HG03280 (cell line): Measurements from ENCODE around the gene CCDC18.

Experiments used
- ATAC-seq: cut with Tn5 transposase; IDR thresholded peaks from one replicate; pipeline ENCODE4 v1.9.1; 2021; ENCODE audit warnings: mild to moderate bottlenecking, moderate library complexity; ENCODE audit not compliant: unreplicated experiment

CCDC18 gene

DNA sequence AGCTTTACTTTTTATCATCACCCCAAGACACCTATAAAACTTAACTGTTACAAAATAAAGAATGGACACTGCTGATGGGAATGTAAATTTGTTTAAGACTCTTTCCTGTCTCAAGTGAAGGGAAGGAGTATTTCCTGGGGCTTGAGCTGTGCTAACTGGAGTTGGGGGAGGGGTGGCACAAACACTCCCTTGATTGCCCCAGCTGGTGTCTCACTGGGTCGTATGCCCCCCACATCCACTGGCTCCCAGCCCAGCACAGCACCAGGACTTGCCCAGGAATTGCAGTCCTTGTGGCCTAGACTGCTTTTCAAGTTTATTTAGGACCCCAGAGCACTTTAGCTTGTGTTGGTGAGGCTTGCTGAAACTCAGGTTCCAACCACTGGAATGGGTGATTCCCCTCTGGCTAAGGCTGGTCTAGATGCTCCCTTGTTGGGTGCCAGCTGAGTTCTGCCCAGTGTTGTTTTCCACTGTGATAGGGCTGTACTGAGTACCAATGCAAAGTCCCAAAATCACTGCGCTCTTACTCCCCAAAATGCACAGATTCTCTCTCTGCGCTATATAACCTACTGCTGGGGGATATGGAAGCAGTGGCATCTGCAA is 116.1 kb downstream of the CCDC18 start:
- ATAC-seq, result no peak

- no peak for ATAC-seq
Measured at GRCh38 chr1:93301131-93301530, 120.6 kb downstream of the CCDC18 start.

- ATAC-seq, result no peak
Measured at GRCh38 chr1:93302078-93302477, 121.6 kb downstream of the CCDC18 start.

DNA sequence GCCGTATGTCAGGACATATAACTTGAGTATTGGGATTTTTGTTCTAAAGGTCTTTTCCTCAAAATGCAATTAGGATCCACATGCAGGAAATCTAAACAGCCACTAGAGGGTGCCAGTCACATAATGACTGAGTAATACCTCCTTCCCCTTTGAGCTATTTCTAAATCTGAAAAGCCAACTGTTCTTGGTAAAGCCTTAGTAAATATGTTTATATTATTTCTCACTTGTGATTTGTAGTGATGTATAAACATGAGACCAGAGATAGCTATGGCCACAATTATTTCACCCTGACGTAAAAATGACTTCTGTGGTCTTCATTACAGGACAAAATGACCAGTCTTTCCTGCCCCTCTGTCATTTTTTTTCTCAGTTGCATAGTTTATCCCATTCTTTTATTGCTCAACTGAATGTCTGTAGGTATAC is 124.2 kb downstream of the CCDC18 start:
- no peak for ATAC-seq

- no peak for ATAC-seq
Measured at GRCh38 chr1:93306920-93307319, 126.4 kb downstream of the CCDC18 start.

- no peak for ATAC-seq
Measured at GRCh38 chr1:93313026-93313425, 132.5 kb downstream of the CCDC18 start.

DNA sequence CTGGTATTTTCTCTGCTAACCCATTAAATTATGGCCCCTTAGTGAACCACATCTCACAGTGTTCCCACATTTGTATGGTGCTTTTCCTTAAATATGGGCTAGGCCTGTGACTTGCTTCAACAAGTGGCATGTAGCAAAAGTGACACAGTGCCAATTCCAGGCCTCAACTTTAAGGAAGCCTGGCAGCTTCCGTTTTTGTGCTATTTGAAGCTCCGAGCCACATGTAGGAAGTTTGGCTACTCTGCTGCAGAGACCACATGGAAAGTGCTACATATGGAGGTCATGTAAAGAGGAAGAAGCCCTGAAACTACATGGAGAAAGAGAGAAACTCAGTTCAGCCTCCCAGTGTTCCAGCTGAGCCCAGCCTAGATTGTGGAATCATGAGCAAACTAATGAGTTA is 136.7 kb downstream of the CCDC18 start:
- ATAC-seq, result no peak

- ATAC-seq, result no peak
Measured at GRCh38 chr1:93317943-93318342, 137.4 kb downstream of the CCDC18 start.

- no peak for ATAC-seq
Measured at GRCh38 chr1:93321720-93322119, 141.2 kb downstream of the CCDC18 start.

GRCh38 chr1:93322349-93322748 is 141.8 kb downstream of the CCDC18 start:
- no peak for ATAC-seq

- ATAC-seq, result no peak
Measured at GRCh38 chr1:93323185-93323820, 142.8 kb downstream of the CCDC18 start.

- ATAC-seq, result no peak
Measured at GRCh38 chr1:93324486-93325464, 144.3 kb downstream of the CCDC18 start.
